Neuronal stem cell (in vitro differentiated cells): ENCODE data around the gene RBM27.

Source experiments
- DNase-seq: peaks from one replicate; pipeline ENCODE4 v3.0.0-alpha.2; 2013; ENCODE audit warnings: low spot score
- H2AFZ ChIP-seq: one replicate; pipeline ENCODE4 v1.6.1; 2013; ENCODE audit warnings: mild to moderate bottlenecking, low read length, inconsistent platforms
- H2AK5ac ChIP-seq: 2 replicates; pipeline ENCODE4 v1.6.1; 2013; ENCODE audit warnings: low read depth, mild to moderate bottlenecking, inconsistent platforms, low read length, moderate library complexity, mixed read lengths
- H2BK120ac ChIP-seq: 2 replicates; pipeline ENCODE4 v1.6.1; 2013; ENCODE audit warnings: low read depth, mild to moderate bottlenecking, inconsistent platforms, low read length, moderate library complexity, mixed read lengths
- H2BK12ac ChIP-seq: one replicate; pipeline ENCODE4 v1.6.1; 2013; ENCODE audit warnings: low read length, inconsistent platforms
- H2BK15ac ChIP-seq: 2 replicates; pipeline ENCODE4 v1.6.1; 2013; ENCODE audit warnings: mild to moderate bottlenecking, low read length, inconsistent platforms, mixed read lengths
- H2BK5ac ChIP-seq: one replicate; pipeline ENCODE4 v1.6.1; 2013; ENCODE audit warnings: inconsistent platforms, mild to moderate bottlenecking, low read length, moderate library complexity
- H3K14ac ChIP-seq: one replicate; pipeline ENCODE4 v1.6.1; 2013; ENCODE audit warnings: low read length, inconsistent platforms
- H3K18ac ChIP-seq: 2 replicates; pipeline ENCODE4 v1.6.1; 2013; ENCODE audit warnings: low read length, inconsistent platforms
- H3K23ac ChIP-seq: 2 replicates; pipeline ENCODE4 v1.6.1; 2013; ENCODE audit warnings: low read depth, mild to moderate bottlenecking, mixed read lengths, low read length, inconsistent platforms; ENCODE audit not compliant: poor library complexity
- H3K27ac ChIP-seq: replicated peaks from 3 replicates; pipeline ENCODE4 v1.5.1; 2013; ENCODE audit warnings: low read length, inconsistent platforms
- H3K27me3 ChIP-seq, 3 experiments: 2 replicates each; pipeline ENCODE4 v1.6.1; 2013; ENCODE audit warnings: low read length in 3 of 3, mild to moderate bottlenecking in 2 of 3, inconsistent platforms in 1 of 3, low read depth in 1 of 3, mixed read lengths in 1 of 3, moderate library complexity in 1 of 3; ENCODE audit not compliant: control insufficient read depth in 3 of 3, insufficient read depth in 3 of 3
- H3K36me3 ChIP-seq, 2 donors: replicated peaks in 1 of 2; 2 replicates each; pipeline ENCODE4 v1.6.1; 2013; ENCODE audit warnings: low read length in 2 of 2; ENCODE audit not compliant: control insufficient read depth in 2 of 2, insufficient read depth in 2 of 2
- H3K4ac ChIP-seq: 2 replicates; pipeline ENCODE4 v1.6.1; 2013; ENCODE audit warnings: inconsistent platforms, mild to moderate bottlenecking, low read length, moderate library complexity
- H3K4me1 ChIP-seq, 2 donors: 1 replicate in 1 of 2; 2 replicates in 1 of 2; pipeline ENCODE4 v1.6.1; 2013; ENCODE audit warnings: low read length in 2 of 2, low read depth in 1 of 2; ENCODE audit not compliant: control insufficient read depth in 2 of 2, insufficient read depth in 1 of 2
- H3K4me2 ChIP-seq: one replicate; pipeline ENCODE4 v1.6.1; 2013; ENCODE audit warnings: mild to moderate bottlenecking, low read length, inconsistent platforms; ENCODE audit not compliant: insufficient read depth, poor library complexity, severe bottlenecking
- H3K4me3 ChIP-seq, 2 donors: 2 replicates each; pipeline ENCODE4 v1.5.1; 2013; ENCODE audit warnings: low read length in 2 of 2, mild to moderate bottlenecking in 2 of 2, inconsistent platforms in 1 of 2, moderate library complexity in 1 of 2
- H3K79me1 ChIP-seq: one replicate; pipeline ENCODE4 v1.6.1; 2013; ENCODE audit warnings: low read depth, mild to moderate bottlenecking, inconsistent platforms, low read length, moderate library complexity
- H3K9ac ChIP-seq: one replicate; pipeline ENCODE4 v1.6.1; 2013; ENCODE audit warnings: mild to moderate bottlenecking, low read depth, low read length, inconsistent platforms; ENCODE audit not compliant: poor library complexity
- H3K9me3 ChIP-seq, 2 donors: replicated peaks in 1 of 2; 2 replicates each; pipeline versions ENCODE3 to v1.6.1; 2013; ENCODE audit warnings: low read length in 2 of 2, mild to moderate bottlenecking in 2 of 2, inconsistent platforms in 1 of 2, low read depth in 1 of 2, mixed read lengths in 1 of 2, moderate library complexity in 1 of 2; ENCODE audit not compliant: control insufficient read depth in 2 of 2, insufficient read depth in 1 of 2
- H4K8ac ChIP-seq: one replicate; pipeline ENCODE4 v1.6.1; 2013; ENCODE audit warnings: low read depth, mild to moderate bottlenecking, inconsistent platforms, low read length, moderate library complexity
- H4K91ac ChIP-seq: one replicate; pipeline ENCODE4 v1.6.1; 2013; ENCODE audit warnings: low read length, low read depth, mild to moderate bottlenecking, inconsistent platforms; ENCODE audit not compliant: poor library complexity
- whole genome bisulfite sequencing, 2 donors: extraction: QIAGEN DNeasy Blood & Tissue Kit; methylation state at CpG; one replicate each; pipeline ENCODE4 v1.1.7; 2013; ENCODE audit warnings: missing lambda C conversion rate in 2 of 2, mixed read lengths in 1 of 2; ENCODE audit not compliant: insufficient read length in 2 of 2, insufficient replicate concordance in 1 of 2; ENCODE audit errors: extremely low coverage in 2 of 2; 5-methylcytosine and 5-hydroxymethylcytosine counted together

RBM27 gene

DNA sequence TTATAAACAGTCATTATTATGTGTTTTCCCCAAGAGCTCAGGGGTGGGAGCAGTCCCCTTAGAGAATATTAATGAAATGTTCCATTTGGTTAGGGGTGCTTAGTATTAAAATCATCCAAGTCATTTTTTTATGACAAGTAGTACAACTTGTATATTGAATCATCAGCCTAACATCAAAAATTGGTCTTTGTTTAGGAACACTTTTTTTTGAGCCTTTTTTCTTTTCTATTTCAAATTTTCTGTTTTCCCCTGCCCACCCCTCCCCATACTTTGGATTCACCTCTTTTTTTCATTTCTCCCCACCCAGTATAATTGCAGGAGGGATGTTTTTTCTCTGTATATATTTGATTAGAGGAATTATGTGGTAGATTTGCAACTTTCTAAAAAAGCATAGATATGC lies 25.8 kb downstream of the RBM27 start:
- no peak overlapping the region for H2BK12ac ChIP-seq
- no peak overlapping the region for H3K14ac ChIP-seq
- H2BK5ac ChIP-seq: no peak overlapping the region
- H3K79me1 ChIP-seq: no peaks in the 10 kb centered on the region
- no peak overlapping the region for H2AFZ ChIP-seq
- H3K23ac ChIP-seq: no peak overlapping the region
- no peaks in the 10 kb centered on the region for H3K4me1 ChIP-seq
- H2BK120ac ChIP-seq: no peak overlapping the region
- no peak overlapping the region for H3K4me3 ChIP-seq
- DNase-seq: no peak
- no peak overlapping the region for H4K91ac ChIP-seq
- H4K8ac ChIP-seq: no peak overlapping the region
- no peak overlapping the region for H2AK5ac ChIP-seq
- H3K9ac ChIP-seq: no peak overlapping the region
- no peak overlapping the region for H3K4ac ChIP-seq
- H3K36me3 ChIP-seq: peaks cover 8 to 89% of the 10 kb centered on the region in 2 donors
- H2BK15ac ChIP-seq: no peak overlapping the region
- H3K9me3 ChIP-seq: no peaks in the 10 kb centered on the region
- H3K27ac ChIP-seq: no peak overlapping the region
- no peak overlapping the region for H3K18ac ChIP-seq
- H3K4me2 ChIP-seq: no peak overlapping the region
- no peaks in the 10 kb centered on the region for H3K27me3 ChIP-seq

DNA sequence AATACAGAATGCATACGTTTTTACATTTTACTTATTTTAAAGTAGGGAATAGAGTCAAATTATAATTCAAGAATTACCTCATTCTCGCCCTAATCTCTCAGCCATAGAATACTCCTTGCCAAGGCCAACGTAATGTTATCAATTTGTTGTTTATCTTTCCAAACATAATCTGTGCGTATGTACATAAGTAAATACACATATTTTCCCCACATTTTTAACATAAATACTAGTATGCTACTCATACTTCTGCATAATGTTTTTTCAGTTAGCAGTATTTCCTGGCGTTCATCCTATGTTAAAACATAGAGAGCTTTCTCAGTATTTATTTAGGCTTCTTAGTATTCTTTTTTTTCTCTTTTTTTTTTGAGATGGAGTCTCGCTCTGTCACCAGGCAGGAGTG lies 28.8 kb downstream of the RBM27 start:
- Histone ChIP-seq H3K27me3 (no peaks in the 10 kb centered on the region), H3K4me2 (no peak overlapping the region), H2AK5ac (no peak overlapping the region), H3K36me3 (peaks cover 11 to 92% of the 10 kb centered on the region in 2 donors), H3K9me3 (no peaks in the 10 kb centered on the region), H2BK12ac (no peak overlapping the region), H3K4me1 (no peaks in the 10 kb centered on the region), H3K27ac (no peak overlapping the region), H3K4me3 (no peak overlapping the region), H4K91ac (no peak overlapping the region), H4K8ac (no peak overlapping the region), H3K9ac (no peak overlapping the region), H3K4ac (no peak overlapping the region), H2AFZ (no peak overlapping the region), H2BK120ac (no peak overlapping the region), H3K79me1 (no peaks in the 10 kb centered on the region), H2BK15ac (no peak overlapping the region), H3K14ac (no peak overlapping the region), H3K23ac (no peak overlapping the region), H3K18ac (no peak overlapping the region), H2BK5ac (no peak overlapping the region)
- no CpG with 5 or more reads among the region's 6 CpGs for WGBS, 2 donors
- no peak for DNase-seq

DNA sequence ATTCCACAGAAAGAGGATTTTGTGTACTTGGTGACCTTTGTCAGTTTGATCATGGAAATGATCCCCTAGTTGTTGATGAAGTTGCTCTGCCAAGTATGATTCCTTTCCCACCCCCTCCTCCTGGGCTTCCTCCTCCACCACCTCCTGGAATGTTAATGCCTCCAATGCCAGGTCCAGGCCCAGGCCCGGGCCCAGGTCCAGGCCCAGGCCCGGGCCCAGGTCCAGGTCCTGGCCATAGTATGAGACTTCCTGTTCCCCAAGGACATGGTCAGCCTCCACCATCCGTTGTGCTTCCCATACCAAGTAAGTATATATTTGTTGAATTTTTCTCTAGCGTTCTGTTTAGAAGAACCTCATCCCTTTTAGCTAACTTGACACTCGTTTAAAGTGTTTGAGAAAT lies 30.0 kb downstream of the RBM27 start:
- Histone ChIP-seq H3K9ac (no peak overlapping the region), H3K4me2 (no peak overlapping the region), H3K14ac (no peak overlapping the region), H4K91ac (no peak overlapping the region), H3K27ac (no peak overlapping the region), H2BK5ac (no peak overlapping the region), H2BK15ac (no peak overlapping the region), H4K8ac (no peak overlapping the region), H3K4me1 (no peaks in the 10 kb centered on the region), H3K18ac (no peak overlapping the region), H2BK120ac (no peak overlapping the region), H3K4me3 (no peak overlapping the region), H3K23ac (no peak overlapping the region), H3K9me3 (no peaks in the 10 kb centered on the region), H3K36me3 (peaks cover 12 to 98% of the 10 kb centered on the region in 2 donors), H3K79me1 (no peaks in the 10 kb centered on the region), H3K27me3 (no peaks in the 10 kb centered on the region), H2AK5ac (no peak overlapping the region), H2BK12ac (no peak overlapping the region), H2AFZ (no peak overlapping the region), H3K4ac (no peak overlapping the region)
- no CpG with 5 or more reads among the region's 5 CpGs for WGBS, 2 donors
- DNase-seq: no peak

DNA sequence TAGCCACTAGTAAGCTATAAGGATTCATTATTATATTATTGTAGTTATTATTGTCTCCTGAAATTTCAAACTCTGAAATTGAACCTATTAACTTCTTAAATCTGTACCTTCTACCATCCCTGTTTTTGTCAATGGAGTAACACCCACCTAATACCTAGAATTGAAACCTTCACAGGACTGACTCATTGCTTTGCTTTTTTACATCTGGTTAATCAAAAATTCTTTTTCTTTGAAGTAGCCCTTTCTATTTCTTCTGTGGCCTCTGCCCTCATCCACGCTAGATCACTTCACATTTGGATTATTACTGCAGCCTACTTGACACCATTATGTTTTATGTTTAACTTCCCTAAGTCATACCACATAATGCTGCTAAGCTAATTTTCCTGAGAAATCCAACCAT lies 35.6 kb downstream of the RBM27 start:
- Histone ChIP-seq H3K4me1 (no peaks in the 10 kb centered on the region), H3K4me2 (no peak overlapping the region)
- no peak for DNase-seq

More for the DNA sequence above, 35.6 kb downstream of the RBM27 start:
- no peak overlapping the region for H4K8ac ChIP-seq
- H3K9me3 ChIP-seq: no peaks in the 10 kb centered on the region
- no peak overlapping the region for H3K14ac ChIP-seq
- no peaks in the 10 kb centered on the region for H3K27me3 ChIP-seq
- no peak overlapping the region for H3K23ac ChIP-seq
- H2AK5ac ChIP-seq: no peak overlapping the region
- H3K79me1 ChIP-seq: no peaks in the 10 kb centered on the region
- H4K91ac ChIP-seq: no peak overlapping the region
- no peak overlapping the region for H3K18ac ChIP-seq
- no peak overlapping the region for H2BK12ac ChIP-seq
- no peak overlapping the region for H2AFZ ChIP-seq
- no CpG with 5 or more reads among the region's 1 CpG for WGBS, 2 donors
- no peak overlapping the region for H2BK15ac ChIP-seq
- no peak overlapping the region for H3K4me3 ChIP-seq
- H3K9ac ChIP-seq: no peak overlapping the region
- peaks cover 7 to 87% of the 10 kb centered on the region in 2 donors for H3K36me3 ChIP-seq
- H2BK5ac ChIP-seq: no peak overlapping the region
- H3K4ac ChIP-seq: no peak overlapping the region
- no peak overlapping the region for H2BK120ac ChIP-seq
- no peak overlapping the region for H3K27ac ChIP-seq
